ENCODE data around the gene ADCYAP1. TPM values are rescaled to one million over a fixed set of nuclear protein-coding genes. Genes with fewer than 3 reads are reported as not detected.

The ADCYAP1 gene
- polyA plus RNA-seq, 1 donor (not counting 4 experiments of a cell fraction or from before 2014, with no cell fraction given), result not detected

DNA sequence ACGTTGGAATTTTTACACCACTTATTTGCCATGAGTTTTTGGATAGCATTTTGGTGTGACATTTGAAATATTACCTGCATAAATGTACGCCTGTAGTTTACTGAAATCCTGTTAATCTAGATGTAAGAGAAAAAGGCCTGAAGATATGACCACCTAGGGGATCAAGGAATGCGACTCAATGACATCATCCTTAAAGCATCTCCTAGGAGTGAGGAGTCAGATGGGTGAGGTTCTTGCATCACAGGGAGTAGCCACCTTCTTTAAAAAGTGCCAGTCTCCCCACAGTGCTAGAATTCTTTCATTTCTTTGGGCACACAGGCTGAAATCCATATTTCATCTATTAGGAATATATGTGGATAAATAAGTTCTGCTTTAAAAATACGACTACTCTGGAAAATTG lies 34.5 kb downstream of the ADCYAP1 start:
- Histone ChIP-seq H2AFZ (ENCODE audit: control insufficient read depth, low read length) (no peak overlapping the region), H3K9me3 (ENCODE audit: control insufficient read depth, low read depth, low read length) (no peaks in the 10 kb centered on the region), H3K79me2 (ENCODE audit: control insufficient read depth, insufficient read depth, low read length) (no peaks in the 10 kb centered on the region), H3K36me3 (ENCODE audit: control insufficient read depth in 2 of 2, extremely low read depth in 1 of 2, insufficient read depth in 2 of 2, low read length in 2 of 2) (no peaks in the 10 kb centered on the region), H3K4me3 (ENCODE audit: control insufficient read depth in 2 of 3, extremely low read depth in 1 of 3, insufficient read depth in 2 of 3, low read depth in 1 of 3, low read length in 3 of 3) (no peak overlapping the region), H3K27me3 (ENCODE audit: control insufficient read depth, extremely low read depth, insufficient read depth, low read length) (no peaks in the 10 kb centered on the region), H3K9me1 (ENCODE audit: control insufficient read depth, extremely low read depth, insufficient read depth, low read length) (no peaks in the 10 kb centered on the region), H3K9ac (ENCODE audit: control insufficient read depth, extremely low read depth, insufficient read depth, low read length) (no peak overlapping the region), H3K27ac (ENCODE audit: control insufficient read depth, insufficient read depth, low read length) (no peak overlapping the region), H3K4me1 (ENCODE audit: control insufficient read depth, extremely low read depth, insufficient read depth, low read length) (no peaks in the 10 kb centered on the region), H3K4me2 (ENCODE audit: control insufficient read depth, extremely low read depth, insufficient read depth, low read depth, low read length) (no peak overlapping the region), H4K20me1 (ENCODE audit: control insufficient read depth, extremely low read depth, insufficient read depth, low read length) (no peaks in the 10 kb centered on the region)
- DNase-seq (ENCODE audit: low read depth, low spot score) (no peak), FAIRE-seq (no peak)
- no peak for TF ChIP-seq EZH2 (IDR thresholded peaks at IDR 0.05; ENCODE audit: low read length)
- TF ChIP-seq, protein P1, sequence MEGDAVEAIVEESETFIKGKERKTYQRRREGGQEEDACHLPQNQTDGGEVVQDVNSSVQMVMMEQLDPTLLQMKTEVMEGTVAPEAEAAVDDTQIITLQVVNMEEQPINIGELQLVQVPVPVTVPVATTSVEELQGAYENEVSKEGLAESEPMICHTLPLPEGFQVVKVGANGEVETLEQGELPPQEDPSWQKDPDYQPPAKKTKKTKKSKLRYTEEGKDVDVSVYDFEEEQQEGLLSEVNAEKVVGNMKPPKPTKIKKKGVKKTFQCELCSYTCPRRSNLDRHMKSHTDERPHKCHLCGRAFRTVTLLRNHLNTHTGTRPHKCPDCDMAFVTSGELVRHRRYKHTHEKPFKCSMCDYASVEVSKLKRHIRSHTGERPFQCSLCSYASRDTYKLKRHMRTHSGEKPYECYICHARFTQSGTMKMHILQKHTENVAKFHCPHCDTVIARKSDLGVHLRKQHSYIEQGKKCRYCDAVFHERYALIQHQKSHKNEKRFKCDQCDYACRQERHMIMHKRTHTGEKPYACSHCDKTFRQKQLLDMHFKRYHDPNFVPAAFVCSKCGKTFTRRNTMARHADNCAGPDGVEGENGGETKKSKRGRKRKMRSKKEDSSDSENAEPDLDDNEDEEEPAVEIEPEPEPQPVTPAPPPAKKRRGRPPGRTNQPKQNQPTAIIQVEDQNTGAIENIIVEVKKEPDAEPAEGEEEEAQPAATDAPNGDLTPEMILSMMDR (optimal IDR thresholded peaks at IDR 0.05 in 1 of 3, IDR thresholded peaks at IDR 0.05 in 1 of 3, conservative IDR thresholded peaks at IDR 0.05 in 1 of 3; ENCODE audit: extremely low read depth in 1 of 3, insufficient read depth in 2 of 3, low read length in 3 of 3), result no peak
- dilution Hi-C loops (cut with MboI; ENCODE audit: extremely low pct_ligation_motif_present, low sequenced_read_pairs), result no loop called here

DNA sequence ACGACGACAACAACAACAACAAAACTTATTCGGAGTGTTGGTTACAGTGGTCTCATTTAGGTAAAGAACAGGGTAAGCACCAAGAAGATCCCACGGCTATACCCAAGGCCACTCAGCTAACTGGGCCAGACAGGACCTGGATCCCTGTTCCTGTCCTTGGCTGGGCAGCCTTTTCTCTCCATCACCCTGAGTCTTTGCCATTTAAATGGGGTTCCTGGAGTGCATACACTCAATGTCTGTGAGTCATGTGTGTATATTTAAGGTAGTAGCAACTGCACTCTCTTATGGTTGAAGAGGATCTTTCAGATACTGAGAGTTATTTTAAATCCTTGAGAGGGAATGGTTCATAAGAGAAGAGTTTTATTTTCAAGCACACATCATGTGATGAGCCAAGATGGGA lies 35.3 kb downstream of the ADCYAP1 start:
- no peak for TF ChIP-seq EZH2 (IDR thresholded peaks at IDR 0.05; ENCODE audit: low read length)
- TF ChIP-seq, protein P1 (optimal IDR thresholded peaks at IDR 0.05 in 1 of 3, IDR thresholded peaks at IDR 0.05 in 1 of 3, conservative IDR thresholded peaks at IDR 0.05 in 1 of 3; ENCODE audit: extremely low read depth in 1 of 3, insufficient read depth in 2 of 3, low read length in 3 of 3), result no peak
- no peak overlapping the region for H3K4me2 ChIP-seq (ENCODE audit: control insufficient read depth, extremely low read depth, insufficient read depth, low read depth, low read length)
- DNase-seq (ENCODE audit: low read depth, low spot score) (no peak), FAIRE-seq (no peak)
- H3K4me1 ChIP-seq (ENCODE audit: control insufficient read depth, extremely low read depth, insufficient read depth, low read length), result no peaks in the 10 kb centered on the region
- H3K79me2 ChIP-seq (ENCODE audit: control insufficient read depth, insufficient read depth, low read length), result no peaks in the 10 kb centered on the region
- dilution Hi-C loops (cut with MboI; ENCODE audit: extremely low pct_ligation_motif_present, low sequenced_read_pairs), result no loop called here
- no peaks in the 10 kb centered on the region for H4K20me1 ChIP-seq (ENCODE audit: control insufficient read depth, extremely low read depth, insufficient read depth, low read length)
- H3K27ac ChIP-seq (ENCODE audit: control insufficient read depth, insufficient read depth, low read length), result no peak overlapping the region
- no peak overlapping the region for H3K9ac ChIP-seq (ENCODE audit: control insufficient read depth, extremely low read depth, insufficient read depth, low read length)
- H3K4me3 ChIP-seq (ENCODE audit: control insufficient read depth in 2 of 3, extremely low read depth in 1 of 3, insufficient read depth in 2 of 3, low read depth in 1 of 3, low read length in 3 of 3), result no peak overlapping the region
- no peaks in the 10 kb centered on the region for H3K36me3 ChIP-seq (ENCODE audit: control insufficient read depth in 2 of 2, extremely low read depth in 1 of 2, insufficient read depth in 2 of 2, low read length in 2 of 2)
- H2AFZ ChIP-seq (ENCODE audit: control insufficient read depth, low read length), result no peak overlapping the region
- H3K27me3 ChIP-seq (ENCODE audit: control insufficient read depth, extremely low read depth, insufficient read depth, low read length), result no peaks in the 10 kb centered on the region
- no peaks in the 10 kb centered on the region for H3K9me3 ChIP-seq (ENCODE audit: control insufficient read depth, low read depth, low read length)
- no peaks in the 10 kb centered on the region for H3K9me1 ChIP-seq (ENCODE audit: control insufficient read depth, extremely low read depth, insufficient read depth, low read length)

Measured in keratinocyte (primary cell).